Esophagus squamous epithelium (tissue), 4 donors: ENCODE measurements around the gene MYO9A.

Experiments
- POLR2A ChIP-seq, 4 donors: fragments of 450-650 bp; IDR thresholded peaks; one replicate each; pipeline ENCODE4 v1.6.1; 2017; ENCODE audit warnings: antibody characterized with exemption in 4 of 4, mild to moderate bottlenecking in 4 of 4, moderate library complexity in 3 of 4
- TF ChIP-seq, protein P1 (sequence below), 6 experiments: fragments of 450-650 bp in 4 of 6; fragments of 200-600 bp in 2 of 6; sonication (generic) in 2 of 6; IDR thresholded peaks; one replicate each; pipeline ENCODE4 v1.5.1; 2016 to 2019; ENCODE audit warnings: antibody characterized with exemption in 6 of 6, mild to moderate bottlenecking in 4 of 6, moderate library complexity in 4 of 6

DNA sequence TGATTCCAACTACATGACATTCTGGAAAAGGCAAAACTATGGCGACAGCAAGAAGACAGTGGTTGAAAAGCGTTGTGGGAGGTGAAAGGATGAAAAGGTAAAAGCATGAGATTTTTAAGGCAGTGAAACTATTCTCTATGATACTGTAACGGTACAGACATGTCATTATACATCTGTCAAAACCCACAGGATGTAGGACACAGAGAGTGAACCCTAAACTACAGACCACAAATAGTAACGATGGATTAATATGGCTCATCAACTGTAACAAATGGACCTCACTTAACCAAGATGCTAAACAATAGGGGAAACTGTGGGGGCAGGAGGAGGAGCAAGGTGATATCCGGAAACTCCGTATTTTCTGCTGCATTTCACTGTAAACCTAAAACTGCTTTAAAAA is 39.1 kb downstream of the MYO9A start:
- TF ChIP-seq, protein P1, sequence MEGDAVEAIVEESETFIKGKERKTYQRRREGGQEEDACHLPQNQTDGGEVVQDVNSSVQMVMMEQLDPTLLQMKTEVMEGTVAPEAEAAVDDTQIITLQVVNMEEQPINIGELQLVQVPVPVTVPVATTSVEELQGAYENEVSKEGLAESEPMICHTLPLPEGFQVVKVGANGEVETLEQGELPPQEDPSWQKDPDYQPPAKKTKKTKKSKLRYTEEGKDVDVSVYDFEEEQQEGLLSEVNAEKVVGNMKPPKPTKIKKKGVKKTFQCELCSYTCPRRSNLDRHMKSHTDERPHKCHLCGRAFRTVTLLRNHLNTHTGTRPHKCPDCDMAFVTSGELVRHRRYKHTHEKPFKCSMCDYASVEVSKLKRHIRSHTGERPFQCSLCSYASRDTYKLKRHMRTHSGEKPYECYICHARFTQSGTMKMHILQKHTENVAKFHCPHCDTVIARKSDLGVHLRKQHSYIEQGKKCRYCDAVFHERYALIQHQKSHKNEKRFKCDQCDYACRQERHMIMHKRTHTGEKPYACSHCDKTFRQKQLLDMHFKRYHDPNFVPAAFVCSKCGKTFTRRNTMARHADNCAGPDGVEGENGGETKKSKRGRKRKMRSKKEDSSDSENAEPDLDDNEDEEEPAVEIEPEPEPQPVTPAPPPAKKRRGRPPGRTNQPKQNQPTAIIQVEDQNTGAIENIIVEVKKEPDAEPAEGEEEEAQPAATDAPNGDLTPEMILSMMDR (IDR thresholded peaks at IDR 0.05): no peak
- TF ChIP-seq POLR2A (IDR thresholded peaks at IDR 0.05): no peak
